Activated CD4-positive, alpha-beta T cell treated with anti-CD3 and anti-CD28 coated beads, Interleukin-2, amount 10 ng/mL, durations not matched to agents 7 days and 5 days (primary cell): ENCODE measurements around the gene APPL2. TPM values are rescaled to one million over a fixed set of nuclear protein-coding genes. Genes with fewer than 3 reads are reported as not detected.

Experiments
- CTCF ChIA-PET: fragments of 350-600 bp; sonication (Branson Sonifier 250); formaldehyde crosslinking; loops from one replicate; lab custom pipeline; 2021; ENCODE audit warnings: antibody characterized with exemption; lab: Charles Lee
- POLR2A ChIA-PET: fragments of 350-600 bp; sonication (Branson Sonifier 250); formaldehyde crosslinking; loops from one replicate; lab custom pipeline; 2021; ENCODE audit warnings: antibody characterized with exemption; lab: Charles Lee
- DNase-seq: peaks from one replicate; pipeline ENCODE4 v3.0.0-alpha.2; 2020
- H3K27ac Mint-ChIP-seq: one replicate; pipeline ENCODE4 v1.8.0; 2021; ENCODE audit warnings: mild to moderate bottlenecking, moderate library complexity, mixed read lengths
- H3K27me3 Mint-ChIP-seq: one replicate; pipeline ENCODE4 v1.8.0; 2021; ENCODE audit warnings: mixed read lengths
- H3K36me3 Mint-ChIP-seq: one replicate; pipeline ENCODE4 v1.8.0; 2021; ENCODE audit warnings: low read depth, mixed read lengths
- H3K4me1 Mint-ChIP-seq: one replicate; pipeline ENCODE4 v1.8.0; 2021; ENCODE audit warnings: mixed read lengths
- H3K4me3 Mint-ChIP-seq: one replicate; pipeline ENCODE4 v1.8.0; 2021; ENCODE audit warnings: mild to moderate bottlenecking, moderate library complexity, mixed read lengths
- H3K9me3 Mint-ChIP-seq: one replicate; pipeline ENCODE4 v1.8.0; 2021; ENCODE audit warnings: mixed read lengths
- total RNA-seq, 2 experiments: library from RNA; stranded (reverse); gene quantifications; one replicate each; pipeline ENCODE4 v1.2.3, GENCODE V29; 2021

The APPL2 gene
- total RNA-seq, 2 experiments from 2014 or later, result 24.6 to 27.3 TPM

- H3K9me3 Mint-ChIP-seq, result no peaks in the 10 kb centered on the region
- H3K4me1 Mint-ChIP-seq, result no peaks in the 10 kb centered on the region
- CTCF ChIA-PET, result interaction anchor here (1.0 to 1.3 kb wide), 3 partner anchors 13 to 17 kb away, joined by 3 read pairs; no protein-coding TSS in a partner anchor
- peaks cover 27% of the 10 kb centered on the region for H3K36me3 Mint-ChIP-seq
- H3K27me3 Mint-ChIP-seq, result no peaks in the 10 kb centered on the region
- POLR2A ChIA-PET, result no interaction called here
- H3K4me3 Mint-ChIP-seq, result no peak overlapping the region
- no peak for DNase-seq
- no peak overlapping the region for H3K27ac Mint-ChIP-seq
These were observed 17.5 kb downstream of the APPL2 start for GRCh38 chr12:105218434-105218833.

GRCh38 chr12:105214670-105215375 is 21.2 kb downstream of the APPL2 start:
- Mint-ChIP-seq H3K4me3 (no peak overlapping the region), H3K27ac (no peak overlapping the region), H3K9me3 (no peaks in the 10 kb centered on the region), H3K36me3 (peaks cover 24% of the 10 kb centered on the region), H3K4me1 (no peaks in the 10 kb centered on the region), H3K27me3 (no peaks in the 10 kb centered on the region)
- ChIA-PET CTCF (no interaction called here), POLR2A (no interaction called here)
- DNase-seq, result no peak

GRCh38 chr12:105214148-105214547 is 21.8 kb downstream of the APPL2 start:
- H3K9me3 Mint-ChIP-seq, result no peaks in the 10 kb centered on the region
- no peak overlapping the region for H3K27ac Mint-ChIP-seq
- H3K36me3 Mint-ChIP-seq, result peaks cover 26% of the 10 kb centered on the region
- ChIA-PET POLR2A (no interaction called here), CTCF (interaction anchor here (0.7 kb wide), 1 partner anchor 150 kb away, joined by 3 read pairs; no protein-coding TSS in a partner anchor)
- no peak for DNase-seq
- H3K4me3 Mint-ChIP-seq, result no peak overlapping the region
- H3K27me3 Mint-ChIP-seq, result no peaks in the 10 kb centered on the region
- no peaks in the 10 kb centered on the region for H3K4me1 Mint-ChIP-seq

GRCh38 chr12:105212438-105212837 is 23.5 kb downstream of the APPL2 start:
- H3K9me3 Mint-ChIP-seq, result no peaks in the 10 kb centered on the region
- ChIA-PET CTCF (no interaction called here), POLR2A (no interaction called here)
- H3K36me3 Mint-ChIP-seq, result peaks cover 31% of the 10 kb centered on the region
- no peak for DNase-seq
- H3K4me1 Mint-ChIP-seq, result no peaks in the 10 kb centered on the region
- no peak overlapping the region for H3K4me3 Mint-ChIP-seq
- no peak overlapping the region for H3K27ac Mint-ChIP-seq
- no peaks in the 10 kb centered on the region for H3K27me3 Mint-ChIP-seq

GRCh38 chr12:105209091-105209490 is 26.9 kb downstream of the APPL2 start:
- Mint-ChIP-seq H3K36me3 (peaks cover 27% of the 10 kb centered on the region), H3K4me1 (no peaks in the 10 kb centered on the region), H3K27me3 (no peaks in the 10 kb centered on the region), H3K9me3 (no peaks in the 10 kb centered on the region), H3K27ac (no peak overlapping the region), H3K4me3 (no peak overlapping the region)
- no peak for DNase-seq
- ChIA-PET POLR2A (no interaction called here), CTCF (no interaction called here)

GRCh38 chr12:105206686-105207374 is 29.1 kb downstream of the APPL2 start:
- H3K4me1 Mint-ChIP-seq, result no peaks in the 10 kb centered on the region
- ChIA-PET POLR2A (no interaction called here), CTCF (interaction anchor here (2.3 kb wide), 1 partner anchor 29 kb away, joined by 8 read pairs; the partner anchor contains the start of gene APPL2)
- no peaks in the 10 kb centered on the region for H3K27me3 Mint-ChIP-seq
- H3K36me3 Mint-ChIP-seq, result peaks cover 31% of the 10 kb centered on the region
- no peaks in the 10 kb centered on the region for H3K9me3 Mint-ChIP-seq
- no peak overlapping the region for H3K27ac Mint-ChIP-seq
- DNase-seq, result no peak
- no peak overlapping the region for H3K4me3 Mint-ChIP-seq

GRCh38 chr12:105205322-105206048 is 30.5 kb downstream of the APPL2 start:
- ChIA-PET POLR2A (no interaction called here), CTCF (interaction anchor here (0.7 to 2.3 kb wide), 4 partner anchors 13 to 30 kb away, joined by 3 to 8 read pairs (median 3); partner anchors contain the start of gene APPL2)
- H3K27me3 Mint-ChIP-seq, result no peaks in the 10 kb centered on the region
- H3K4me1 Mint-ChIP-seq, result no peaks in the 10 kb centered on the region
- peaks cover 28% of the 10 kb centered on the region for H3K36me3 Mint-ChIP-seq
- no peak overlapping the region for H3K4me3 Mint-ChIP-seq
- DNase-seq, result no peak
- no peaks in the 10 kb centered on the region for H3K9me3 Mint-ChIP-seq
- peak overlapping the region; percentile 25 for H3K27ac Mint-ChIP-seq

GRCh38 chr12:105204916-105205315 is 31.1 kb downstream of the APPL2 start:
- Mint-ChIP-seq H3K9me3 (no peaks in the 10 kb centered on the region), H3K36me3 (peaks cover 28% of the 10 kb centered on the region), H3K27ac (no peak overlapping the region), H3K27me3 (no peaks in the 10 kb centered on the region), H3K4me3 (no peak overlapping the region), H3K4me1 (no peaks in the 10 kb centered on the region)
- ChIA-PET CTCF (interaction anchor here (0.7 to 2.3 kb wide), 3 partner anchors 15 to 30 kb away, joined by 3 to 8 read pairs (median 3); partner anchors contain the start of gene APPL2), POLR2A (no interaction called here)
- DNase-seq, result no peak

GRCh38 chr12:105204127-105204526 is 31.8 kb downstream of the APPL2 start:
- Mint-ChIP-seq H3K36me3 (peaks cover 25% of the 10 kb centered on the region), H3K4me3 (no peak overlapping the region), H3K27ac (no peak overlapping the region), H3K27me3 (no peaks in the 10 kb centered on the region), H3K9me3 (no peaks in the 10 kb centered on the region), H3K4me1 (no peaks in the 10 kb centered on the region)
- DNase-seq, result no peak
- CTCF ChIA-PET, result interaction anchor here (0.6 to 1.7 kb wide), 2 partner anchors 16 to 166 kb away, joined by 3 read pairs; no protein-coding TSS in a partner anchor
- POLR2A ChIA-PET, result no interaction called here

- ChIA-PET POLR2A (no interaction called here), CTCF (interaction anchor here (1.3 to 1.7 kb wide), 2 partner anchors 12 to 18 kb away, joined by 3 to 4 read pairs; no protein-coding TSS in a partner anchor)
- Mint-ChIP-seq H3K27ac (no peak overlapping the region), H3K4me1 (no peaks in the 10 kb centered on the region), H3K27me3 (no peaks in the 10 kb centered on the region), H3K36me3 (peaks cover 19% of the 10 kb centered on the region), H3K9me3 (no peaks in the 10 kb centered on the region), H3K4me3 (no peak overlapping the region)
- no peak for DNase-seq
These were observed 33.8 kb downstream of the APPL2 start for GRCh38 chr12:105202202-105202601.

GRCh38 chr12:105201299-105201698 is 34.7 kb downstream of the APPL2 start:
- Mint-ChIP-seq H3K4me1 (no peaks in the 10 kb centered on the region), H3K27ac (peak overlapping the region; percentile 64), H3K9me3 (no peaks in the 10 kb centered on the region), H3K36me3 (peaks cover 11% of the 10 kb centered on the region), H3K4me3 (no peak overlapping the region), H3K27me3 (no peaks in the 10 kb centered on the region)
- ChIA-PET POLR2A (no interaction called here), CTCF (interaction anchor here (0.7 to 1.3 kb wide), 2 partner anchors 11 to 15 kb away, joined by 3 to 4 read pairs; no protein-coding TSS in a partner anchor)
- no peak for DNase-seq

GRCh38 chr12:105200385-105200784 is 35.6 kb downstream of the APPL2 start:
- H3K27me3 Mint-ChIP-seq, result no peaks in the 10 kb centered on the region
- POLR2A ChIA-PET, result no interaction called here
- H3K9me3 Mint-ChIP-seq, result no peaks in the 10 kb centered on the region
- H3K36me3 Mint-ChIP-seq, result peaks cover 9% of the 10 kb centered on the region
- no peak for DNase-seq
- H3K4me3 Mint-ChIP-seq, result no peak overlapping the region
- CTCF ChIA-PET, result no interaction called here
- no peaks in the 10 kb centered on the region for H3K4me1 Mint-ChIP-seq
- no peak overlapping the region for H3K27ac Mint-ChIP-seq
